ENCODE results near the gene GLP2R.

- TF ChIP-seq CTCF (IDR thresholded peaks at IDR 0.05; ENCODE audit: low read length): no peak
- TF ChIP-seq EZH2 (optimal IDR thresholded peaks at IDR 0.05; ENCODE audit: low read depth, low read length): no peak
- no peak for TF ChIP-seq EZH2phosphoT487 (IDR thresholded peaks at IDR 0.05; ENCODE audit: low read length)
Observed at GRCh38 chr17:9904277-9905077, 78.8 kb downstream of the GLP2R start.
